ENCODE measurements around the gene COL6A3.
"Not testable (repeated sequence)": the region's sequence is repeated elsewhere in the genome, so short reads cannot be mapped to it uniquely, and the experiment has no call there.

Gene COL6A3

GRCh38 chr2:237361194-237362004 lies 52.6 kb downstream of the COL6A3 start:
- DNase-seq (ENCODE audit: low read depth), result peak; percentile 77
- H3K4me3 ChIP-seq (ENCODE audit: control insufficient read depth, low read depth, low read length), result no peak overlapping the region
- no peak for TF ChIP-seq CTCF (conservative IDR thresholded peaks at IDR 0.05; ENCODE audit: control insufficient read depth, insufficient read depth, low read depth, low read length)

- TF ChIP-seq CTCF (conservative IDR thresholded peaks at IDR 0.05; ENCODE audit: control insufficient read depth, insufficient read depth, low read depth, low read length), result no peak
Measured at GRCh38 chr2:237359894-237360780, 53.8 kb downstream of the COL6A3 start.

GRCh38 chr2:237359518-237359840 lies 54.5 kb downstream of the COL6A3 start:
- no peak overlapping the region for H3K4me3 ChIP-seq (ENCODE audit: control insufficient read depth, low read depth, low read length)
- TF ChIP-seq CTCF (conservative IDR thresholded peaks at IDR 0.05; ENCODE audit: control insufficient read depth, insufficient read depth, low read depth, low read length), result no peak
- no peak for DNase-seq (ENCODE audit: low read depth)

More at GRCh38 chr2:237359894-237360780, 53.8 kb downstream of the COL6A3 start:
- H3K4me3 ChIP-seq (ENCODE audit: control insufficient read depth, low read depth, low read length), result no peak overlapping the region
- DNase-seq (ENCODE audit: low read depth), result no peak

GRCh38 chr2:237358721-237359517 lies 55.0 kb downstream of the COL6A3 start:
- DNase-seq (ENCODE audit: low read depth), result no peak
- no peak overlapping the region for H3K4me3 ChIP-seq (ENCODE audit: control insufficient read depth, low read depth, low read length)
- no peak for TF ChIP-seq CTCF (conservative IDR thresholded peaks at IDR 0.05; ENCODE audit: control insufficient read depth, insufficient read depth, low read depth, low read length)

- no peak for TF ChIP-seq CTCF (conservative IDR thresholded peaks at IDR 0.05; ENCODE audit: control insufficient read depth, insufficient read depth, low read depth, low read length)
- no peak overlapping the region for H3K4me3 ChIP-seq (ENCODE audit: control insufficient read depth, low read depth, low read length)
- no peak for DNase-seq (ENCODE audit: low read depth)
Measured at GRCh38 chr2:237355701-237356100, 58.3 kb downstream of the COL6A3 start.

- TF ChIP-seq CTCF (conservative IDR thresholded peaks at IDR 0.05; ENCODE audit: control insufficient read depth, insufficient read depth, low read depth, low read length), result no peak
- peak; percentile 87 for DNase-seq (ENCODE audit: low read depth)
- H3K4me3 ChIP-seq (ENCODE audit: control insufficient read depth, low read depth, low read length), result no peak overlapping the region
Measured at GRCh38 chr2:237354892-237355291, 59.1 kb downstream of the COL6A3 start.

- not testable (repeated sequence) for DNase-seq (ENCODE audit: low read depth); H3K4me3 ChIP-seq (ENCODE audit: control insufficient read depth, low read depth, low read length)
Measured at GRCh38 chr2:237354172-237354571, 59.8 kb downstream of the COL6A3 start.
